GM12878 (cell line): ENCODE data around the gene KRTAP5-8. TPM values are rescaled to one million over a fixed set of nuclear protein-coding genes. Genes with fewer than 3 reads are reported as not detected.

Experiments used
- ATAC-seq: fragments of 200-7000 bp; cut with Tn5 transposase; 3 replicates; pipeline ENCODE4 v1.9.1; 2020; ENCODE audit warnings: mild to moderate bottlenecking, moderate library complexity
- BruUV-seq: library from RNA; stranded (reverse); fragments of 400-500 nt; replicated peaks from 2 replicates; lab custom pipeline; 2021; lab: Mats Ljungman, UMichigan
- CTCF ChIA-PET: fragments of 300-600 bp; sonication (Branson Sonifier 250); formaldehyde crosslinking; extraction: SDS; loops from one replicate; lab custom pipeline; 2021; ENCODE audit warnings: inconsistent platforms; lab: Yijun Ruan, JAX
- POLR2A ChIA-PET: fragments of 350-600 bp; formaldehyde crosslinking; extraction: SDS; loops from one replicate; lab custom pipeline; 2021; ENCODE audit warnings: inconsistent platforms; lab: Charles Lee
- RAD21 ChIA-PET: fragments of 300-600 bp; sonication (Branson Sonifier 250); formaldehyde crosslinking; loops from one replicate; lab custom pipeline; 2023; ENCODE audit warnings: antibody characterized with exemption; ENCODE audit not compliant: unreplicated experiment; lab: Charles Lee
- SMC1A ChIA-PET: fragments of 300-600 bp; sonication (Branson Sonifier 250); formaldehyde crosslinking; loops from one replicate; lab custom pipeline; 2023; ENCODE audit not compliant: unreplicated experiment, uncharacterized antibody; lab: Charles Lee
- DNase-seq: peaks from one replicate; pipeline ENCODE4 v3.0.0-alpha.2; 2011; ENCODE audit warnings: low read depth, low spot score
- FAIRE-seq: peaks from 3 replicates; lab custom pipeline; 2011; peaks lifted over from hg19 to GRCh38; lab: Jason Lieb, UNC
- H2AFZ ChIP-seq: 2 replicates; pipeline ENCODE4 v1.6.0; 2011; ENCODE audit warnings: low read depth, low read length, control low read depth; ENCODE audit not compliant: control insufficient read depth
- H3K27ac ChIP-seq: 2 replicates; pipeline ENCODE4 v1.5.1; 2011; ENCODE audit warnings: control low read depth; ENCODE audit not compliant: control insufficient read depth, insufficient read depth
- H3K27me3 ChIP-seq, 2 experiments: replicated peaks in 1 of 2; 2 replicates each; pipeline versions ENCODE4 v1.6.0 to v1.6.1; 2011; ENCODE audit warnings: low read length in 1 of 2; ENCODE audit not compliant: control insufficient read depth in 2 of 2, insufficient read depth in 2 of 2
- H3K36me3 ChIP-seq, 2 experiments: 2 replicates each; pipeline ENCODE4 v1.5.1; 2011; ENCODE audit warnings: low read length in 1 of 2; ENCODE audit not compliant: control insufficient read depth in 2 of 2, insufficient read depth in 2 of 2
- H3K4me1 ChIP-seq: 2 replicates; pipeline ENCODE4 v1.6.1; 2011; ENCODE audit warnings: mild to moderate bottlenecking, low read length, moderate library complexity, mixed read lengths; ENCODE audit not compliant: control insufficient read depth, insufficient read depth
- H3K4me2 ChIP-seq: 2 replicates; pipeline ENCODE4 v1.6.0; 2011; ENCODE audit warnings: control low read depth; ENCODE audit not compliant: control insufficient read depth, insufficient read depth
- H3K4me3 ChIP-seq: fragments of 200-600 bp; sonication (generic); 2 replicates; pipeline ENCODE4 v1.5.1; 2016
- H3K79me2 ChIP-seq: 2 replicates; pipeline ENCODE4 v1.6.0; 2011; ENCODE audit warnings: low read length; ENCODE audit not compliant: control insufficient read depth, insufficient read depth
- H3K9ac ChIP-seq: 2 replicates; pipeline ENCODE4 v1.8.0; 2011; ENCODE audit warnings: low read length, control low read depth, mixed read lengths; ENCODE audit not compliant: control insufficient read depth, insufficient read depth
- H3K9me3 ChIP-seq: replicated peaks from 3 replicates; pipeline ENCODE4 v1.5.1; 2011; ENCODE audit warnings: mild to moderate bottlenecking, low read length; ENCODE audit not compliant: control insufficient read depth, insufficient read depth
- H4K20me1 ChIP-seq: 2 replicates; pipeline ENCODE4 v1.6.0; 2011; ENCODE audit not compliant: control insufficient read depth, insufficient read depth
- BRCA1 ChIP-seq: IDR thresholded peaks from 2 replicates; pipeline ENCODE4 v1.6.1; 2011; ENCODE audit warnings: low read depth, low read length, improper control_type of control experiment
- CBX3 ChIP-seq: fragments of 200-600 bp; sonication (generic); IDR thresholded peaks from 2 replicates; pipeline ENCODE4 v1.6.1; 2016; ENCODE audit warnings: low read depth, borderline replicate concordance
- CREB1 ChIP-seq: IDR thresholded peaks from 2 replicates; pipeline ENCODE4 v1.6.1; 2012; ENCODE audit warnings: low read depth, mild to moderate bottlenecking, inconsistent platforms
- JUND ChIP-seq: IDR thresholded peaks from 2 replicates; pipeline ENCODE4 v1.6.1; 2012; ENCODE audit warnings: low read depth, mild to moderate bottlenecking, low read length, improper control_type of control experiment, moderate library complexity
- KLF5 ChIP-seq: fragments of 450-650 bp; IDR thresholded peaks from 2 replicates; pipeline ENCODE4 v1.6.1; 2014; ENCODE audit warnings: mild to moderate bottlenecking; ENCODE audit not compliant: partially characterized antibody
- MYC ChIP-seq: IDR thresholded peaks from 2 replicates; pipeline ENCODE4 v1.6.1; 2011; ENCODE audit warnings: mild to moderate bottlenecking, low read length, moderate library complexity, inconsistent platforms; ENCODE audit not compliant: insufficient read depth, insufficient replicate concordance, insufficient read length, severe bottlenecking
- TAF1 ChIP-seq: IDR thresholded peaks from 2 replicates; pipeline ENCODE4 v1.6.1; 2011; ENCODE audit warnings: mild to moderate bottlenecking, low read depth, low read length, borderline replicate concordance
- WGBS: methylation state at CpG from one replicate; pipeline ENCODE4 v1.1.6; 2016; ENCODE audit warnings: low lambda C conversion rate; ENCODE audit not compliant: insufficient replicate concordance, insufficient coverage; ENCODE audit errors: missing lambda C conversion rate; 5-methylcytosine and 5-hydroxymethylcytosine counted together
- in situ Hi-C: fragments of 300-500 bp; cut with MboI; formaldehyde crosslinking; loops from 9 replicates; pipeline ENCODE4 v1.14.3; 2018; ENCODE audit warnings: mixed read lengths
- intact Hi-C: fragments of 100-400 bp; cut with micrococcal nuclease; formaldehyde crosslinking; loops from one replicate; pipeline ENCODE4 v1.14.2; 2022; ENCODE audit not compliant: unreplicated experiment
- polyA plus RNA-seq, 11 experiments: library from polyadenylated mRNA; depleted of rRNA in 4 of 11; unstranded in 6 of 11; stranded (reverse) in 5 of 11; fragments of >200 nt; fragmentation: Nextera tagmentation in 4 of 11; fragmentation: Illumina TruSeq in 1 of 11; extraction: Ambion mirVana in 4 of 11; extraction: Trizol in 1 of 11; gene quantifications; 1 replicate in 1 of 11; 2 replicates in 10 of 11; pipeline versions ENCODE4 v1.2.1 to v1.2.3, GENCODE V29; 2011 to 2016; ENCODE audit warnings: inconsistent platforms in 2 of 11, missing spikeins in 2 of 11, low read depth in 1 of 11
- total RNA-seq, 4 experiments: library from RNA; depleted of rRNA in 3 of 4; stranded (reverse); fragments of >200 nt in 3 of 4; fragmentation: Illumina TruSeq in 1 of 4; extraction: Trizol in 1 of 4; gene quantifications; 2 replicates each; pipeline versions ENCODE4 v1.2.1 to v1.2.3, GENCODE V29; 2013 to 2021
- TF ChIP-seq, protein P1 (sequence below), 3 experiments: IDR thresholded peaks in 2 of 3; conservative IDR thresholded peaks in 1 of 3; 2 replicates each; pipeline ENCODE4 v1.5.1; 2011; ENCODE audit warnings: low read depth in 3 of 3, low read length in 3 of 3, mild to moderate bottlenecking in 3 of 3, control low read depth in 2 of 3, moderate library complexity in 2 of 3, inconsistent platforms in 1 of 3, mixed read lengths in 1 of 3; ENCODE audit not compliant: control insufficient read depth in 2 of 3, insufficient read depth in 1 of 3; ENCODE audit errors: extremely low read depth in 1 of 3
- TF ChIP-seq, protein P2 (sequence below): IDR thresholded peaks from 2 replicates; pipeline ENCODE4 v1.6.1; 2011; ENCODE audit warnings: mild to moderate bottlenecking, low read depth, low read length, moderate library complexity; ENCODE audit not compliant: insufficient replicate concordance
- TF ChIP-seq, protein P3 (sequence below): fragments of 450-650 bp; formaldehyde crosslinking; IDR thresholded peaks from 2 replicates; pipeline ENCODE4 v1.4.0; 2020; ENCODE audit warnings: mild to moderate bottlenecking, moderate library complexity

The KRTAP5-8 gene
- total and polyA plus RNA-seq, 10 of the 15 experiments (the other 5 are each of a cell fraction or from before 2014, with no cell fraction given): 0.07 to 0.36 (median 0.13) TPM; not detected in 6

DNA sequence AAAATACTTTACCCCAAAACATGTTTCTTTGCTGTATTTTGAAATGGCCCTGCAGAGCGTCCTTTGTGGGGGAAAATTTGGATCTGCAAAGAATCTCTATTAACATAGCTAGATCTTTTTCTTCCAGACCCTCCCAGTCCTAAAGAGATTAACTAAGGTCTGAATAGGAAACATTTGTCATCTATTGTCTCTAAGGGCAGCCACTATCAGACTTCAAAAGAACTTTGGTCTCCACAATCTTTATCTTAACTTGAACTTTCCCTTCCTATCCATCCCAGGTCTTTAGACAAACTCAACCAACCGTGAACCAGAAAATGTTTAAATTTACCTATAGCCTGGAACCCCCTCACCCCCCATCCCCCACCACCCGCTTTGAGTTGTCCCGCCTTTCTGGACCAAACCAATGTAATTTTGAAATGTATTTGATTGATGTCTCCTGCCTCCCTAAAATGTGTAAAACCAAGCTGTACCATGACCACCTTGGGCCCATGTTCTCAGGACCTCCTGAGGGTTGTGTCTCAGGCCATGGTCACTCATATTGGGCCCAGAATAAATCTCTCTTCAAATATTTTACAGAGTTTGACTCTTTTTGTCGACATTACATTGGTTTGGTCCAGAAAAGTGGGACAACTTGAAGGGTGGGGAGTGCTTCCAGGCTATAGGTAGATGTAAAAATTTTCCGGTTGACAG lies 6.8 kb downstream of the KRTAP5-8 start (continued):
- TF ChIP-seq MYC: no peak
- no peak for TF ChIP-seq JUND
- TF ChIP-seq TAF1: no peak
- TF ChIP-seq, protein P1, sequence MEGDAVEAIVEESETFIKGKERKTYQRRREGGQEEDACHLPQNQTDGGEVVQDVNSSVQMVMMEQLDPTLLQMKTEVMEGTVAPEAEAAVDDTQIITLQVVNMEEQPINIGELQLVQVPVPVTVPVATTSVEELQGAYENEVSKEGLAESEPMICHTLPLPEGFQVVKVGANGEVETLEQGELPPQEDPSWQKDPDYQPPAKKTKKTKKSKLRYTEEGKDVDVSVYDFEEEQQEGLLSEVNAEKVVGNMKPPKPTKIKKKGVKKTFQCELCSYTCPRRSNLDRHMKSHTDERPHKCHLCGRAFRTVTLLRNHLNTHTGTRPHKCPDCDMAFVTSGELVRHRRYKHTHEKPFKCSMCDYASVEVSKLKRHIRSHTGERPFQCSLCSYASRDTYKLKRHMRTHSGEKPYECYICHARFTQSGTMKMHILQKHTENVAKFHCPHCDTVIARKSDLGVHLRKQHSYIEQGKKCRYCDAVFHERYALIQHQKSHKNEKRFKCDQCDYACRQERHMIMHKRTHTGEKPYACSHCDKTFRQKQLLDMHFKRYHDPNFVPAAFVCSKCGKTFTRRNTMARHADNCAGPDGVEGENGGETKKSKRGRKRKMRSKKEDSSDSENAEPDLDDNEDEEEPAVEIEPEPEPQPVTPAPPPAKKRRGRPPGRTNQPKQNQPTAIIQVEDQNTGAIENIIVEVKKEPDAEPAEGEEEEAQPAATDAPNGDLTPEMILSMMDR (IDR thresholded peaks at IDR 0.05 in 2 of 3, conservative IDR thresholded peaks at IDR 0.05 in 1 of 3; ENCODE audit: control insufficient read depth in 2 of 3, extremely low read depth in 1 of 3, insufficient read depth in 1 of 3, low read depth in 3 of 3, low read length in 3 of 3): no peak
- no peak for TF ChIP-seq CREB1

DNA sequence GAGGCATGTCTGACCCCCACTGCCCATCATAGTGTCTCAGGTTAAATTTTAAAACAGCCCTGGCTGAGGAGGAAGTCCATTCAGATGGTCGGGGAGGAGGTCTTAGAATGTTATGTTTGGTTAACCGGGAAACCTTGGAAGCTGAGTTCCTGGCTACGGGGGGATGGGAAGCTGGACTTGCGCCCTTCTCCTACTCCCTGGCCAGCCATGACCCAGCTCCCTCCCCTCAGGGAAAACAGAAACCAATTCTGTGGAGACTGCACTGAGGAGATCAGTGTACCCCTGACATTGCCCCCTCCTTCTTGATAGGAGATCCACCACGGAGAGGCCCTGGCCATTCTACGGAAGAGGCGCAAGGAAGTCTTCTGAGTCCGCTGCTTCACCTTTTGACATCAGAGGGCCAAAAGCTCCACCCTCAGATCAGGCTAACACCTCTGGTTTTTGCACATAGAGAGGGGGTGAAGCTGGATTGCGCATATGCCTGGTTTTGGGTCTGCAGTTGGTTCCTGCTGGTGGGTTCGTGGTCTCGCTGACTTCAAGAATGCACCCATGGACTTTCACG lies 7.7 kb downstream of the KRTAP5-8 start:
- no peak for ATAC-seq
- H3K9ac ChIP-seq: no peak overlapping the region
- H2AFZ ChIP-seq: no peak overlapping the region
- 89% methylated on average over 12 of the region's 12 CpGs for WGBS
- H3K79me2 ChIP-seq: no peaks in the 10 kb centered on the region
- no peak for FAIRE-seq
- in situ Hi-C loops (no loop called here), intact Hi-C loops (no loop called here)
- no peak for DNase-seq
- H3K4me2 ChIP-seq: no peak overlapping the region
- POLR2A ChIA-PET: no interaction called here
- no peaks in the 10 kb centered on the region for H3K36me3 ChIP-seq
- H3K27me3 ChIP-seq: no peaks in the 10 kb centered on the region
- CTCF ChIA-PET: interaction anchor here (0.6 to 1.0 kb wide), 2 partner anchors 18 to 862 kb away, joined by 3 read pairs; no protein-coding TSS in a partner anchor
- SMC1A ChIA-PET: no interaction called here
- H4K20me1 ChIP-seq: no peaks in the 10 kb centered on the region
- no TSS peak for BruUV-seq
- peaks cover 35% of the 10 kb centered on the region for H3K9me3 ChIP-seq
- no peak overlapping the region for H3K4me3 ChIP-seq
- H3K27ac ChIP-seq: no peak overlapping the region
- RAD21 ChIA-PET: no interaction called here
- peaks cover 34% of the 10 kb centered on the region for H3K4me1 ChIP-seq
- no peak for TF ChIP-seq CBX3
- TF ChIP-seq, protein P2, sequence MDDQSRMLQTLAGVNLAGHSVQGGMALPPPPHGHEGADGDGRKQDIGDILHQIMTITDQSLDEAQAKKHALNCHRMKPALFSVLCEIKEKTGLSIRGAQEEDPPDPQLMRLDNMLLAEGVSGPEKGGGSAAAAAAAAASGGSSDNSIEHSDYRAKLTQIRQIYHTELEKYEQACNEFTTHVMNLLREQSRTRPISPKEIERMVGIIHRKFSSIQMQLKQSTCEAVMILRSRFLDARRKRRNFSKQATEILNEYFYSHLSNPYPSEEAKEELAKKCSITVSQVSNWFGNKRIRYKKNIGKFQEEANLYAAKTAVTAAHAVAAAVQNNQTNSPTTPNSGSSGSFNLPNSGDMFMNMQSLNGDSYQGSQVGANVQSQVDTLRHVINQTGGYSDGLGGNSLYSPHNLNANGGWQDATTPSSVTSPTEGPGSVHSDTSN: no peak
- TF ChIP-seq JUND: no peak
- no peak for TF ChIP-seq KLF5
- TF ChIP-seq, protein P3, sequence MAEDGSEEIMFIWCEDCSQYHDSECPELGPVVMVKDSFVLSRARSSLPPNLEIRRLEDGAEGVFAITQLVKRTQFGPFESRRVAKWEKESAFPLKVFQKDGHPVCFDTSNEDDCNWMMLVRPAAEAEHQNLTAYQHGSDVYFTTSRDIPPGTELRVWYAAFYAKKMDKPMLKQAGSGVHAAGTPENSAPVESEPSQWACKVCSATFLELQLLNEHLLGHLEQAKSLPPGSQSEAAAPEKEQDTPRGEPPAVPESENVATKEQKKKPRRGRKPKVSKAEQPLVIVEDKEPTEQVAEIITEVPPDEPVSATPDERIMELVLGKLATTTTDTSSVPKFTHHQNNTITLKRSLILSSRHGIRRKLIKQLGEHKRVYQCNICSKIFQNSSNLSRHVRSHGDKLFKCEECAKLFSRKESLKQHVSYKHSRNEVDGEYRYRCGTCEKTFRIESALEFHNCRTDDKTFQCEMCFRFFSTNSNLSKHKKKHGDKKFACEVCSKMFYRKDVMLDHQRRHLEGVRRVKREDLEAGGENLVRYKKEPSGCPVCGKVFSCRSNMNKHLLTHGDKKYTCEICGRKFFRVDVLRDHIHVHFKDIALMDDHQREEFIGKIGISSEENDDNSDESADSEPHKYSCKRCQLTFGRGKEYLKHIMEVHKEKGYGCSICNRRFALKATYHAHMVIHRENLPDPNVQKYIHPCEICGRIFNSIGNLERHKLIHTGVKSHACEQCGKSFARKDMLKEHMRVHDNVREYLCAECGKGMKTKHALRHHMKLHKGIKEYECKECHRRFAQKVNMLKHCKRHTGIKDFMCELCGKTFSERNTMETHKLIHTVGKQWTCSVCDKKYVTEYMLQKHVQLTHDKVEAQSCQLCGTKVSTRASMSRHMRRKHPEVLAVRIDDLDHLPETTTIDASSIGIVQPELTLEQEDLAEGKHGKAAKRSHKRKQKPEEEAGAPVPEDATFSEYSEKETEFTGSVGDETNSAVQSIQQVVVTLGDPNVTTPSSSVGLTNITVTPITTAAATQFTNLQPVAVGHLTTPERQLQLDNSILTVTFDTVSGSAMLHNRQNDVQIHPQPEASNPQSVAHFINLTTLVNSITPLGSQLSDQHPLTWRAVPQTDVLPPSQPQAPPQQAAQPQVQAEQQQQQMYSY (CRISPR knock-in tag): no peak
- TF ChIP-seq BRCA1: no peak
